Kidney capillary endothelial cell (primary cell): Measurements from ENCODE around the gene RNF11.
A peak's percentile ranks its signal among the peaks of the same experiment; 100 is the strongest.

Experiments used
- DNase-seq: peaks from one replicate; pipeline ENCODE4 v3.0.0-alpha.2; 2018; ENCODE audit warnings: low spot score

Gene RNF11

DNA sequence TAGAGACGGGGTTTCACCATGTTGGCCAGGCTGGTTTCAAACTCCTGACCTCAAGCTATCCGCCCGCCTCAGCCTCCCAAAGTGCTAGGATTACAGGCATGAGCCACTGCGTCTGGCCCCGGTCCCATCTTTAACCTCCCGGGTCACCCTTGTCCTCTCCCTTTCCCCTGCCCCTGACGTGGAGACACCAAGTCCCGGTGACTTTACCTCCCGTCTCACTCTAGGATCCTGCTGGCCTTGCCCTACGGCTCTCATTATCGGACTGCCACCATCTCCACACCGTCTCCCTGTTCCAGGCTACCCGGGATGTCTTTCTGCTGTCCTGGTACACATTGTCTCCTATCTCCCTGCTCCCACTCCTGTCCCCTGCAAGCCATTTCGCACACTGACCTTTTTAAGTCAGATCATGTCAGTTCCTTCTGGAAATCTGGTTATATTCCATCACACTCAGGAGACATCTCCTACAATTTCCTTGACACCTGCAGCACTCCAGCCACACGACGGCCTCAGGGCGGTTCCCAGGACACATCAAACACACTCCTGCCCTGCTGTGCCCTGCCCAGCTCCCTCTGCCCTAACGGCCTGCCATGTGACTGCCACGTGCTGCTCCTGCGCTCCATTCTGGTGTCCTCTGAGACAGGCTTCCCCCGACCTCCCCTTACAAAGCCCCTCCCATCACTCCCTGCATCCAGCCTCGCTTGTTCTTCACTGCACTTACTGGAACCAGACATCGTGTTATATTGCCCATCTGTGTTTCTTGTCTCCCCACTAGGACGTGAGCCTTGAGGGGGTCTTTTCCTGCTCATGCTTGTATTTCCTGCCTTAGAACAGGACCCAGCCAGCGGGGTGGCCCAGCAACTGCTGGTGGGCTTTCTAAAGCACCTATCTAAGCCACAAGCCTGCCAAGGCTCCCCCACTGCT is 61.6 kb downstream of the RNF11 start:
- DNase-seq = no peak

DNA sequence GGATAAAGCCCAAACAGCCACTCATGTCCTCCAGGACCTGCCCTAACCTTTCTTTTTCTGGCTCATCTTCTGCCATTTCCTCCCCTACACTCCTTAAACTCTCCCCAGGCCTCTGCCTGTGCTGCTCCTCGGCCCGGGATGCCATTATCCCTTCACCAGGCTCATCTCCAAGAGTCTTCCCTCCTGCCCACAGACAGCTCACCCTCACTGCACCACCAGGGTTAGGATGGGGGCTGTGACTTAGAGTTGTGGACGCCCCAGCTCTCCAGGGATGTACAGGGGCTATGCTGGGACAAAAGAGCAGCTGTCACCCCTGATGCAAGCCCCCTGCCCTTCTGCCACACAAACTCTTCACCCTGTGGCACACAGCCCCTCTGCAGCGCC is 62.2 kb downstream of the RNF11 start:
- no peak for DNase-seq

GRCh38 chr1:51299185-51299885 is 63.3 kb downstream of the RNF11 start:
- no peak for DNase-seq

GRCh38 chr1:51299981-51300670 is 64.1 kb downstream of the RNF11 start:
- DNase-seq = no peak

DNA sequence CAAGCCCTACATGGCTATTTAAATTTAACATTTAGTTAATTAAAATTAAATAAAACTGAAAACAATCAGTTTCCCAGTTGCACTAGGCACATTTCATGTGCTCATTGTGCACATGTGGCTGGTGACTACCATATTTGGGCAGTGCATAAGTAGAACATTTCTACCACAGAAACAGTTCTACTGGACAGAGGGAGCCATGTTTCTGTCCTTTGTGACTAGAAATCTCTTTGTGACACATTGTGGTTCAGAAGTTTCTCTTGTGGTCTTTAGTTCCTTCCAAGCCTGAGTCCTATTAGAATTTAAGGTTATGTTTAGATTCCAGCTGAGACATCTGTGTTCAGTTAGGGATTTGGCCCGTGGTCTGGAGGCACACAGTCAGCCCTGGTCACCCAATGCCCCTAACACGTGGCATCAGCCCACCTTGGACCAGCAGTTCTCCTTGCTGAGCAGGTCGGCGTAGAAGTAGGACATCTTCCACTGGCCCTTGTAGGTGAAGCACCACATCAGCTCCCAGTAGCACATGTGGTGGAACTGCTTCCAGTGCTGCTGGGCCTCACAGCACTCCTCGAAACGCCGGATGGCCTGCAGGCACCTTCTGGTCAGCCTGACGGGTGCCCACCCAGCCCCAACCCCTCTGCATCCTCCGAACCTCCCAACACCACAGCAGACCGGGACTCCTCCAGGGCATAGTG is 65.2 kb downstream of the RNF11 start:
- DNase-seq = no peak

DNA sequence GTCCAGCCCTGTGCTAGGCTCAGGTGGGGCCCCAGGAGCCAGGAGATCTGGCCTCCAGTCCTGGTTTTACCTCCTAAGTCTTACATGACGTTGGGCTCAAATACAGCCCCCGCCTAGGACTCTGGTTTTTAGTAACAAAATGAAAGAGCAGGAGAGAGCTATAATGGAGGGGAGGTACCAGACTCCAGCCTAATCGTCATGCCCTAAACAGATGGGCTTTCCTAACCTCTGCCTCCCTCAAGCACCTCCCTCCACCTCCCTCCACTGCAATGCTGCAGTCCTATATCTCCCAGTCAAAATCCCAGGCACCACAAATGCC is 65.7 kb downstream of the RNF11 start:
- DNase-seq = no peak

DNA sequence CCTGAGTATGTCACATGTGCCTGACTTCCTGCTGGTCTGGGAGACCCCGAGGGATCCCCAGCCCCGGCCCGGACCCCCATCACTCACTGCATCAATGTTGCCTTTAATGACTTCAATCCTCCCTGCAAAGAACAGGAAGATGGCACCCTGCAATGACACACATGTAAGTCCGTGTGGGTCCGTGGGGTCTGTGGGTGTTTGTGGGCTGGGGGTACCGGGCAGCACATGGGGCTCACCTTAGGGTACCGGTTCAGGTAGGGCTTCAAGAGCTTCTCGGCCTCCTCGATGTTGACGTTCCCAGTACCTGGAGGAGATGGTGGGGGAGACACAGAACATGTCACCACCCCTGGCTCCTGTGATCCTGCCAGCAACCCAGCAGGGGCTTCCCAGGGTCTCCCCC is 66.2 kb downstream of the RNF11 start:
- DNase-seq = no peak

GRCh38 chr1:51302746-51303145 is 66.7 kb downstream of the RNF11 start:
- DNase-seq = no peak

DNA sequence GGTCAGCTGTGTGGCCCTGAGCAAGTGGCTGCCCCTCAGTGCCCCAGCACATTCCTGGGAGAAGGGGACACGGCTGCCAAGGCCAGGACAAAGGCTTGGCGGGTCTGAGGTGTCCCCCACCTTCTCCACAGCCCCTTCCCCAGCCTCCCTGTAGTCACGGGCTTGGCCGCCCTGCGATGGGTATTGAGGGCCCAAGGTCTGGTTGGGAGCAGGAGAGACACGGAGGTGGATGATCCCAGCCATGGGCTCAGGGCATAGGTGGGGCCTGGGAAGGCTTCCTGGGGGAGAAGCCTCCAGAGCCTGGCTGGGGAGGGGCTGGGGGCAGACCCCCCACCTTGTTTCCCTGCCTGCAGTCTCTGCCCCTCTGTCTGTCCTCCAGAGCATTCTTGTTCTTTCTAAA is 67.2 kb downstream of the RNF11 start:
- DNase-seq = no peak

- no peak for DNase-seq
Measured at GRCh38 chr1:51303751-51304251, 67.7 kb downstream of the RNF11 start.

- DNase-seq = no peak
Measured at GRCh38 chr1:51304360-51304759, 68.3 kb downstream of the RNF11 start.

DNA sequence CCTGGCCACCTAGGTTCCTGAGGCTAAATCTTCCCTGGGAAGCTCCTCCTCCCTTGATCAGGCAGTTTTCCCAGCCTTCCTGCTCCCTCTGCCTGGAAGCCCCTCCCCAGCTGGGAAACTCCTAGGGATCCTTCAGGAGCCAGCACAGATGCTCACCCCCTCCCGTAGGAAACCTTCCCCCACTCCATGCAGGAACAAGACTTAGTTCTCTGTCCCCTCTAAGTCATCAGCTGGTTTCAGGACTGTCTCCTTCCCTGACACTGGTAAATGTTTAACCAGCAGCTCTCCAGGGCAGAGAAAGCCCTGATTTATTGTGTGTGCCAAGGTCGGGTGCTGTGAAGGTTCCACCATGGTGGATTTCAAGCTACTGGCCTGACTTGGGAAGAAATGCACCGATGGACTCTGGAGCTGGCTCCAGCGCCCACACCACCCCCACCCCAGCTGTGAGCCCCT is 69.3 kb downstream of the RNF11 start:
- no peak for DNase-seq

DNA sequence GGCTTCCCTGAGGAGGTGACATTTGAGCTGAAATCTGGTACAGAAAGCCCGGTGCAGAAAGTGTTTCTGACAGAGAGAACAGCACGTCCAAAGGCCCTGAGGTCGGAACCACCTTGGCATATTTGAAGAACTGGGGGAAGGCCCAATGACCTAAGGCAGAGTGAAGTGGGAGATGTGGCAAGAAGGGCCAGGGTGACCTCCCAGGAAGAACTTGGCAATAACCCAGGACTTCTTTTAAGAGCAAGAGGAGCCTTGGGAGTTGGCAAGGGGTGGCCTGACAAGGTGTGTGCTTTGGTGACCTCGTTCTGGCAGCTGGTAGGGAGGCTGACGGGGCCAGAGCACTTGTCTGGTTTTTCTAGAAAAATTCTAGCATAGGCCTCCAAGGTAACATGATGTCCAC is 70.9 kb downstream of the RNF11 start:
- DNase-seq = no peak

- DNase-seq = no peak
Measured at GRCh38 chr1:51308636-51309035, 72.6 kb downstream of the RNF11 start.

DNA sequence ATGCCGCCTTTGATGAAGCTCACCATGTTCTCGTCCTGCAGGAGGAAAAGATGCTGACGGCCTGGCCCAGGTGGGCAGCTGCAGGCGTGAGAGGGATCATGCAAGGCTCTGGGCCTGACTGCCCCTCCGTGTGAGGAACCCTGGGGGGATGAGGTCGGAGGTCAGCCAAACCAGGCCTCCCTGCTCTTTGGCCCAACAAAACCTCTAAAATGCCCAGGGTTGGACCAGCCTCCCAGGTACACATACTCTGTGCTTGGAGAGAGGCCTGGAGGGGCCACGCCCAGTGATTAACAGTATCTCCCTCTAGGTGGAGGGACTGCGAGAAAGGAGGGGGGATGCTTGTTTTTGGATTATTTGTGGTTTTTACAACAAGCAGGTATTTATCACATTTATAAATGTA is 73.2 kb downstream of the RNF11 start:
- DNase-seq = no peak

DNA sequence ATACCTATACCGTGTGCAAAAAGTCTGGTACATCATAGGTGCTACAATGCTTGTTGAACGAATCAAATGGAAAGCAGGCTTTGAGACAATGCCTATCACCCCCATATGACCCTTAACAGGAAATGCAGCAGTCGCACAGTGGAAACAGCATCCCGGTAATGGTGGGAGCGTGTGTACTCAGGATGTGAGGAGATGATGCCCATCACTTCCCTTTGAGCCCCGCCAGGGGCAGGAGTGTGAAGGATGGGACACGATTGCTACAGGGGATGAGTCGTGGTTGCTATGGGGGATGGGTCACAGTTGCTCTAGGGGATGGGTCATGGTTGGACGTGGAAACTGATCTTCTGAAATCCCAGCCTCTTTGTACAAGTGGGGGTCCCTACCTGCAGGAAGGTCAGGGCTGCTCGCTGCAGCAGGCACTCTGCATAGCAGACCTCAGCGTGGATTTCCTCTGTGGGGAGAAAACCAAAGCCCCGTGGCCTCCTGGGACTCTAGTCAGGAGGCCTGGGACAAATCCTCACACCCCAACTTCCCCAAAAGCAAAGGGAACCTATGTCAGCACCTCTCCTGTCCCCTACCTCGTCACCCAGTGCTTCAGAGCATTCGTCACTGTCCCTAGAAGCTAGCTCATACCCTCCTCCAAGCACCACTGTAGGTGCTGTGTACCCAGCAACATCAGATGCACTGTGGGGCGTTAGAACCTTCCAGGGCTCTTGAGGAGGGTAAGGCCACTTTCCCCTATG is 75.0 kb downstream of the RNF11 start:
- peak; percentile 55 for DNase-seq

GRCh38 chr1:51311826-51312225 is 75.8 kb downstream of the RNF11 start:
- no peak for DNase-seq

DNA sequence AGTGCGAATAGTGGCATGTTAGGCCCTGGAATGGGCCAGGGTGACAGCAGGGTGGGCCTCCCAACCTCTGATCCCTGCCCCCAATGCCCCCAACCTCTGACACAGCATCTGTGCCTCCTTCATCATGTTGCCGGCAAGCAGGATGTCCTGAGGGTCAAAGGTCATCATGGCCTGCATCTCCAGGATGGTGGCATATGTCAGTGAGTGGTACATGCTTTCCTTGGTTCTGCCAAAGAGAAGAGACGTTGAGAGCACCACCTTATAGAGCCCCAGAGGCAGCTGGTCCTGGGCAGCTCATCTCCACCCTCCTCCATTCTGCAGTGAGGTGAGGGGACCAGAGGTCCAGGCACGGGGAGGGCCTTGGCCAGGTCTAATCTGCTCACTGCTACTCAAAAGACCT is 76.6 kb downstream of the RNF11 start:
- no peak for DNase-seq

DNA sequence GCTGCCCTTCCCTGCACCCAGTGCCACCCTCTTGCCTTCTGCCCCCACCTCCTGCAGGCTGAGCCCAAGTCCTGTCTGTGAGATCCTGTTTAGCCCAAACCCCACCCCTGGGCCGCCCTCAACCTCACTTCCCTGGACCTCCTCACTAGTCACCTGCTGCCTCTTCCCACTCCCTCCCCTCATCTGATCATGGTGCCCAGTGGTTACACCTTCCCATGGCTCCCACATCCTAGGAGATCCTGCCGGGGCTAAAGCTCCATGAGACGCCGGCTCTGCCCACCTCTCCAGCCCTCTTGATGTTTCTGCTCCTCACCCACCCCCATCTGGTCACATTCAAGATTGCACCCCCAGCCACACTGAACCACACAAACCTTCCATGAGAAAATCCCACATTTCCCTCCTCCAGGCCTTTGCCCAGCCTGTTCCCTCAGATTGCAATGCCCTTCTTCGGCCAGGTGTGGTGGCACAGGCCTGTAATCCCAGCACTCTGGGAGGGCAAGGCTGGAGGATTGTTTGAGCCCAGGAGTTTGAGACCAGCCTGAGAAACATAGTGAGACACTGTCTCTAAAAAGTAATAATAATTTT is 77.3 kb downstream of the RNF11 start:
- no peak for DNase-seq

DNA sequence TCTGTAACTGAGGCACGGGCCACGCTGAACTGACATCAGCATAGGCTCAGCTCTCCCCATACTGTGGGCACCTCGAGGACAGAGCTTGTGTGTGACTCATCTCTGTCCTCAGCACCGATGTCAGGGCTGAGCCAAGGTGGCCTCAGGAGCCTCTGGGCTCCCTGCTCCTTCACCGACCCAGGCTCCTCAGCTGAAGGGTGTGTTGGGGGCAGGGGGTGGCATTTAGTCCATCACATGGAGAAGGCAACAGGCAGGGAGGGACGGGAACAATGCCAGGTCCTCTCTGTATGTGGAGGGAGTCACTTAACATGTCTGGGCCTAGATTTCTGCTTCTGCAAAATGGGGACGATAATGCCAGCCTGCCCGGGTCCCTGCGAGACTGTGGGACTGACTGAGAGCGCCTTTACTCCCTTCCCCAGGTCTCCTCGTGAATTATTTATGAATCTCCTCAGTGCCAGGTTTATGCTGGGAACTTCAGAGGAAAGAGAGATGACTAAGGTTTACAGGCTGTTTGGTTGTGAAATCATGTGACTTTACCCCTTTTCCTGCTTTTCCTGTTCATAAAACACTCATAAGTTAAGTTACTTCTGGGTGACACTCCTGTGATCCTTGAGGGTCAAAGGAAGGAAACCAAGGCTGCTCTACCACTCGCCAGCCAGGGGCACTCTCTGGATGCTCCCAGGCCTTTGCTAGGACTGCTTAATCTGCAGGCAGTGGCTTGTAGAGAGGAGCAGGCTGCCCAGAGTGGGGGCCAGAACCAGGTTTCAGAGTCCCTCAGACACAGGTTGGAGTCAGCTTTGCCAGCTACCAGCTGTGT is 78.1 kb downstream of the RNF11 start:
- DNase-seq = peak; percentile 72
